Head of caudate nucleus (tissue), 42 donors: Measurements from ENCODE around the gene TBC1D25.
"Not testable (repeated sequence)": the region's sequence is repeated elsewhere in the genome, so short reads cannot be mapped to it uniquely, and the experiment has no call there.

ENCODE experiments used
- DNase-seq, 42 donors: peaks; one replicate each; pipeline versions ENCODE4 v3.0.0 to v3.0.0-alpha.2; 2020 to 2021; ENCODE audit warnings: mixed read lengths in 7 of 42
- intact Hi-C: fragments of 100-400 bp; cut with DNase I; formaldehyde crosslinking; loops from one replicate; pipeline ENCODE4 v1.15.0; 2022

The TBC1D25 gene

DNA sequence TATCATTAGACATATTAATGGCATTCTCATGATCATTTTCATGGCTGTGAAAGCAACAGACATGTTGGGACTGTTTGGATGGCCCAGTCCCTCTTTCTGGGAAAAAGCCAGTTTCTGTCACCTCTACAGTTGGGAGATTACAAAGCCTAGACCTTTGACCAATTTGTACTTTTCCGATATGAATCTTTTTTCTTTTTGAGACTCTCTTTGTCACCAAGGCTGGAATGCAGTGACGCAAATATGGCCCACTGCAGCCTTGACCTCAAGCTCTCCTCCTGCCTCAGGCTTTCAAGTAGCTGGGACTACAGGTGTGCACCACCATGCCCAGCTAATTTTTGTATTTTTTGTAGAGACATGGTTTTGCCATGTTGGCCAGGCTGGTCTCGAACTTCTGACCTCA, 9.4 kb downstream of the TBC1D25 start:
- no peak for DNase-seq
- intact Hi-C loops = no loop called here

GRCh38 chrX:48555731-48556325, 16.3 kb downstream of the TBC1D25 start:
- DNase-seq, intact Hi-C loops: not testable (repeated sequence)

GRCh38 chrX:48558271-48558670, 18.8 kb downstream of the TBC1D25 start:
- intact Hi-C loops = no loop called here
- DNase-seq = no peak

DNA sequence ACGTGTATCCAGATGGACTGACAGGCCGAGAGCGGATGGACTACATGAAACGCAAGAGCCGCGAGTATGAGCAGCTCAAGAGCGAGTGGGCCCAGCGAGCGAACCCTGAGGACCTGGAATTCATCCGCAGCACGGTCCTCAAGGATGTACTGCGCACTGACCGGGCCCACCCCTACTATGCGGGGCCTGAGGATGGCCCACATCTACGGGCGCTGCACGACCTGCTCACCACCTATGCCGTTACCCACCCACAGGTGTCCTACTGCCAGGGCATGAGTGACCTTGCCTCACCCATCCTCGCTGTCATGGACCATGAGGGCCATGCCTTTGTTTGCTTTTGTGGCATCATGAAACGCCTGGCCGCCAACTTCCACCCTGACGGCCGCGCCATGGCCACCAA, 20.1 kb downstream of the TBC1D25 start:
- intact Hi-C loops = no loop called here

DNA sequence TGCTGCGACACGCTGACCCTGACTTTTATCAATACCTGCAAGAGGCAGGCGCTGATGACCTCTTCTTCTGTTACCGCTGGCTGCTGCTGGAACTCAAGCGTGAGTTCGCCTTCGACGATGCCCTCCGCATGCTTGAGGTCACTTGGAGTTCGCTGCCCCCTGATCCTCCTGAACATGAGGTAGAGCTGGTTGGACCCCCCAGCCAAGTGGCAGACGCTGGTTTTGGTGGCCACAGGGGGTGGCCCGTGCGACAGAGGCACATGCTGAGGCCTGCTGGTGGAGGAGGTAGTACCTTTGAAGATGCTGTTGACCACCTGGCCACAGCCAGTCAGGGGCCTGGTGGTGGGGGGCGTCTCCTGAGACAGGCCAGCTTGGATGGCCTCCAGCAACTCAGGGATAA, 20.5 kb downstream of the TBC1D25 start:
- DNase-seq = no peak
- intact Hi-C loops = no loop called here

More for the DNA sequence above, 20.1 kb downstream of the TBC1D25 start:
- DNase-seq = no peak

DNA sequence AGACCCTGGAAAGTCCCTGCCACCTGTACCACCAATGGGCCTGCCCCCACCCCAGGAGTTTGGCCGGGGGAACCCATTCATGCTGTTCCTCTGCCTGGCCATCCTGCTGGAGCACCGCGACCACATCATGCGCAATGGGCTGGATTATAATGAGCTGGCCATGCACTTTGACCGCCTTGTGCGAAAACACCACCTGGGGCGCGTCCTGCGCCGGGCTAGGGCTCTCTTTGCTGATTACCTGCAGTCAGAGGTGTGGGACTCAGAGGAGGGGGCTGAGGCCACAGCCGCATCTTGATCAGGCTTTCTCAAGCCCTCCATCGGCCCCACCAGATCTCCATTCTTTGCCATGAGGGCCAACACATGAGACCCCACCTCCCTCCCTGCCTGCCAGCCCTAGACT, 21.2 kb downstream of the TBC1D25 start:
- DNase-seq = no peak
- intact Hi-C loops = no loop called here

DNA sequence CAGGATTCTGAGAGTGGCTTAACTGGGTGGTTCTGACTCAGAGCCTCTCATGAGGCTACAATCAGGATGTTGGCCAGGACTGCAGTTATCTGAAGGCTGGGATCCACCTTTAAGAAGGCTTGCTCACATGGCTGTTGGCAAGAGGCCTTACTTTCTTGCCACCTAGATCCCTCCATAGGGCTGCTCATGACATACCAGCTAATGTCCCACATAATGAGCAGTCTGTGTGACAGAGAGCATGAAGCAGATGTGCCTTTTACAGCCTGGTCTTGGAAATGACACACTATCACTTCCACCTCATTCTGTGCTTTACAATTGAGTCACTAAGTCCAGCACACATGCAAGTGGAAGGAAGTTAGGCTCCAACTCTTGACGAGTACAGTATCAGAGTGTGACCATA, 30.4 kb downstream of the TBC1D25 start:
- intact Hi-C loops = no loop called here
- DNase-seq = no peak

- peak in 18 of 42 donors; percentile 2 to 44 (median 20) for DNase-seq
- intact Hi-C loops = no loop called here
Observed at GRCh38 chrX:48573690-48574269, 34.3 kb downstream of the TBC1D25 start.

GRCh38 chrX:48574270-48575266, 35.1 kb downstream of the TBC1D25 start, which contains the start of gene RBM3:
TSS of gene RBM3 (plus strand) at chrX:48574484. CDS start at chrX:48575181, 697 bp downstream.
- intact Hi-C loops = no loop called here
- peak; percentile 84 to 96 (median 92) for DNase-seq

- no peak for DNase-seq
- intact Hi-C loops = no loop called here
Observed at GRCh38 chrX:48575642-48576041, 36.1 kb downstream of the TBC1D25 start.

- intact Hi-C loops = no loop called here
- DNase-seq = no peak
Observed at GRCh38 chrX:48576108-48576507, 36.6 kb downstream of the TBC1D25 start.

DNA sequence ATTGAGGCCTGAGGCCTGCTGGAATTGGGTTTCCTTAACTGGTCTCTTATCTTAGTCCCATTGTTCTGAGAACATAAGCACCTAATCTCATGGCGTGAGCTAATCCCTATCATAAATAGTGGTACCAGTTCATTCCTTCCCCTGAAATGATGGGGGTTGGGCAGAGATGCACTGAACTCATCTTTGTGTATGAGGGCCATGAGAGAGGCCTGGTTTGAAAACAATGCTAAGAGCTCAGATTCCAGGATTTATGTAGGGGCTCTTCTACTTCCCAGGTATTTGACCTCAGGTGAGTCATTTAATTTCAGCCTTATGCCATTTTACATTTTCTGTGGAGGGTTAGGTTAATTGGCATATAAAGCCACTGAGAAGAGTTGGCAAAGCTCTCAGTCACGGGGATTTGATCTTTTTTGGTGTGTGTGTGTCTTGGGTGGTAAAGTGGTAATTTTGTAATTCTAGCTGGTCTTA, 39.2 kb downstream of the TBC1D25 start:
- DNase-seq = no peak
- intact Hi-C loops = no loop called here

DNA sequence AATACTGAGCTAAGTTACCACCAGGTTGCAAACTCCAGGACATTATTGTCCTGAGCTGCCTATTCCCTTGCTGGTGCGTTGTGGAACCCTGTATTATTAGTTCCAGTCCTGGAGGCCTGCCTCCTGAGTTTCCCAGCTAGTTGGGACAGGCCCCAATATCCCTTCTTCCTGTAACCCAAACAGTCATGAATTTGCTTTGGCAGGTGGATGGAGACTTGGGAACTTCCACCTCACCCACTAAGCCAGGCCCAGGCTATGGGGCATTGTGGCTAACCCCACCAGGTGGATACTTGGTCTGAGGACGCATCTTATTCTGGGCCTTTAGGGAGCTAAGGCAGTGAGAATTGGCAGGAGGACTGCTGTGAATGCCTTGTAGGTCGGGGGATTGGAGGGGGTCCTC, 39.7 kb downstream of the TBC1D25 start:
- intact Hi-C loops = no loop called here
- no peak for DNase-seq

DNA sequence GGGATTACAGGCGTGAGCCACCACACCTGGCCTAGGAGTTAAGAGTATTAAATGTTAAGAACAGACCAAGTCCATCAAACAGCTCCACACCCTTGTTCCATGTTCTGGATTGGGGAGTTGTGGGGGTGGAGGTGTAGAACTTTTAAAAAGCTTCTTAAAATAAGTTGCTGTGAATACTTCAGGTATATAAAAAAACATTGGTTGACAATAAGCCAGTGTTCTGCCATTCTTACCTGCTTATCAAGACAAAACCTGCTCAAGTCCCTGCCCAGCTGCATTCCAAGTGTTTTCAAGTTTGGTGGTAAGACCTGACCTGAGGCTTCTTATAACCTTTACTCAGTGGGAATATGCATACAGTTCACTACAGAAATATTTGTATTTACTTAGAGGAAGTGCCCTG, 41.1 kb downstream of the TBC1D25 start:
- DNase-seq = no peak

DNA sequence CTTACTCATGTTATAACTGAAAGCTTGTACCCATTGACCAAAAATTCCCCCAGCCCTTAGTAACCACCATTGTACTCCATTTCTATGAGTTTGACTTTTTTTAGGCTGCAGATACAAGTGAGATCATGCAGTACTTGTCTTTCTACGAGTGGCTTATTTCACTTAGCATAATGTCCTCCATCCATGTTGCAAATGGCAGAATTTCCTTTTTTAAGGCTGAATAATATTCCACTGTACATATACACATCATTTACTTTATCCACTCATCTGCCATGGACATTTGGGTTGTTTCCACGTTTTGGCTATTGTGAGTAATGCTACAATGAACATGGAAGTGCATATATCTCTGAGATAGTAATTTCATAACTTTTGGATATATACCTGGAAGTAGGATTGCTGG, 45.2 kb downstream of the TBC1D25 start:
- intact Hi-C loops = no loop called here
- no peak for DNase-seq

More for the DNA sequence above, 41.1 kb downstream of the TBC1D25 start:
- intact Hi-C loops = no loop called here

DNA sequence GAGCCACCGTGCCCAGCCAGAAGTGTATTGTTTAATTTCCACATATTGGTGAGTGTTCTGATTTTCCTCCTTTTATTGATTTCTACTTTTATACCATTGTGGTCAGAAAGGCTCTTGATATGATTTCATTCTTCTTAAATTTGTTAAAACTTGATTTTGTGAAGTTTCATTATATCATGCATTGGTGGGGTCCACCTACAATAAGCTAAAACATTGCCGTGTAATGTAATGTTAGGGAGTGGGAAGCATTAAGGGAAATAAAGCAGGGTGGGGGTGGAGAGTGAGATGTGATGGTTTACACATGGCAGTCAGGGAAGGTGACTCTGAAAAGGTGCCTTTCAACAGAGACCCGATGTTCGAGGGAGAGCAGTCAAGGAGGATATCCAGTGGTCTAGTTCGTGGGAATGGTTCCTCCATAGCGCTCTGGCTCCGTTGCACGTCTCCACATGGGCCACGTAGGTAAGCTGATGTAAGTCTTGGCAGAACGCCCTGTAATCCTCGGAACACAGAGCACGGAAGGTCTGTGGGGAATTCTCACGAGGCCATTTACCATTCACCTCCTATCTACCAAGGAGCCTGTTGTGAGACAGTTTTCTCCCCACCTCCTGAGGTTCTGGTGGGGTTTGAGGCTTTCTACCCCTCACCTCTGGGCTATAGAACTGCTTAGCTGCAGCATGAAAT, 50.1 kb downstream of the TBC1D25 start:
- no peak for DNase-seq
- intact Hi-C loops = loop anchor here (10.0 kb wide), 1 partner anchor 115 kb away; the partner anchor contains the start of genes FTSJ1 and SLC38A5

- DNase-seq = peak in 12 of 42 donors; percentile 2 to 58 (median 26)
- intact Hi-C loops = loop anchor here (10.0 kb wide), 1 partner anchor 116 kb away; the partner anchor contains the start of genes FTSJ1 and SLC38A5
Observed at GRCh38 chrX:48590203-48591103, 50.9 kb downstream of the TBC1D25 start.

DNA sequence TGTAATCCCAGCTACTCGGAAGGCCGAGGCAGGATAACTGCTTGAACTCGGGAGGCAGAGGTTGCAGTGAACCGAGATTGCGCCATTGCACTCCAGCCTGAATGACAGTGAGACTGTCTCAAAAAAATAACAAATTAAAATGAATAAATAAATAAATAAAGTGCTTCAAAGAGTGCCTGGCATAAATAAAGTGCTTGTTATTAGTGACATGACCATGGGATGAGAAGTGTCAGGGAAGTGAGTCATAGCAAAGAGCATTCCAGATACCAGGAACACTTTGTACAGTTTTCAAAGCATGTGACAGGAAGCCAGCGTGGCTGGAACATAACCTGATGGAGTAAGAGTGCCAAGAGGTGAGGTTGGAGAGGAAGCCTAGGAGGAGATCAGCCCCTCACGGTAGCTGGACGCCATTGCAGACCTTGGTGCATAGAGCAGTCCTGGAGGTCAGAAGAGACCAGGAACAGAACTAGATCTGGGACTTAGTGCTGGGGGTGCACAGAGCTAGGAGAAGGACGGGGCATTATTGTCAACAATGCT, 51.8 kb downstream of the TBC1D25 start:
- intact Hi-C loops = loop anchor here (10.0 kb wide), 1 partner anchor 117 kb away; the partner anchor contains the start of genes FTSJ1 and SLC38A5
- no peak for DNase-seq
